Superior temporal gyrus (tissue), 1 donor: ENCODE results near the gene ADAM12.
"Not testable (repeated sequence)": the region's sequence is repeated elsewhere in the genome, so short reads cannot be mapped to it uniquely, and the experiment has no call there.

Experiments used
- DNase-seq: peaks from one replicate; pipeline ENCODE4 v3.0.0-alpha.2; 2016; ENCODE audit errors: extremely low spot score

Gene ADAM12

DNA sequence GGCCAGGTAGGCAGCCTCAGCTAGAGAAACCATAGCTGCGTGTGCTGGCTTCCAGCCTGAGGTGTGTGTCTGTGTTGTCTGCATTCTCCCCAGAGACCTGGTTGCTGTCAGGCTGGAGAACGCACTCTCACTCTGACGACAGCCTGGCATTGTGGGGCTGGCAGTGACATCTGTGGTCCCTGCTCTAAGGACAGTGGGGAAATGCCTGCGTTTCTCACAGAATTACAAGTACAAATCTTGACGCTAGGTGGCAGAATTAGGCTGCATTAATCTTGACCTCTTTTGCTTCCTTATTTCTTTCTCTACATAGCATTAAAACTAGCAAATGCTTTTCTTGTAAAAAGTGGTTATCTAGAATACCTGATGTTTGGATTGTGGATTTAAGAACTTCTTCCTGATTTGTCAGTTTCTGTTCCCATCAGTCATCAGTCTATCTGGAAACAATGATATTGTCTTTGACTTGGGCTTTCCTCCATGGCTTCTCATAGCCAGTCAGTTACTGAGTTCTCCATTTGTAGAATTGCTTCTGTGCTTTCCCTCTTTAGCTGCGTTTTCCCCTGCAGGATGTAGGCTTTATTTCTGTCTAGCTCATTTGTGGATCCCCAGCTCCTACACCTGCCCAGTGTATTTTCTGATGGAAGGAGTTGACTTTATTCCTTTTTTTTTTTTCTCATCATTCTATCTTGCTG, 405.9 kb downstream of the ADAM12 start:
- DNase-seq, result peak; percentile 97

DNA sequence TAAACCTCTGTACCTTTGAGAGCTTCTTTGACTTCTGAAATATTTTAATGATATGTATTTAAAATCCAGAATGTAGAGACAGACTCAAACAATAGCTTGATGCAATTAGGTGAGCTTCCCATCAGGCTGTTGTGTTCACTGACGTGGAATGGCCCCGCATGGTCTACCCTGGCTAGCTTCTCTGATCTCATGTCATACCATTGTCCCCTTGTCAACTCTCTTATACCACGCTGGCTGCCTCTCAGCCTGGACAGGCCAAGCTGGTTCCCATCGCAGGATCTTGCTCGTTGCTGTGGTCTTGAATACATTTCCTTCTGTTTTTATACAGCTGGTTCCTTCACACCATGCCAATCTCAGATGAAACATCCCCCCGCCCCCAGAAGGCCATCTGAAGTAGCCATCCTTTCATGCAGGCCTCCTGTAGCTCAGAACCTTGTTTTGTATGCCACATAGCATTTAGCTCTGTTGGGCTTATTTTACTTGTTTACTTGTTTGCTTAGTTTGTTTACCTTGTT, 407.7 kb downstream of the ADAM12 start:
- no peak for DNase-seq

DNA sequence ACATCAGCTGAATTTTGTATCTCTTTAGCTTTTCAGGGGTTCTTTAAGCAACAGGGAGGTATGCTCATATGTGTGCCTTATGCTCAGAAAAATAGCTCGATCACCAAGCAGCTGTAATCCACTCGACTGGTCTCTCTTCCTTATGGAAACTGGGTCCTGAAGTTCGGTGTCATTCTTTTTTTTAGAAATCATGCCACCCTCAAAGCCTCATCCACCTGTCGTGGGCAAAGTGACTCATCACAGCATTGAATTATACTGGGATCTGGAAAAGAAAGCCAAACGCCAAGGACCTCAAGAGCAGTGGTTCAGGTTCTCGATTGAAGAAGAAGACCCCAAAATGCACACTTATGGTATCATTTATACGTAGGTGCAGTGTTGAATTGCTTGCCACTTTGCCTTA, 408.3 kb downstream of the ADAM12 start:
- no peak for DNase-seq

DNA sequence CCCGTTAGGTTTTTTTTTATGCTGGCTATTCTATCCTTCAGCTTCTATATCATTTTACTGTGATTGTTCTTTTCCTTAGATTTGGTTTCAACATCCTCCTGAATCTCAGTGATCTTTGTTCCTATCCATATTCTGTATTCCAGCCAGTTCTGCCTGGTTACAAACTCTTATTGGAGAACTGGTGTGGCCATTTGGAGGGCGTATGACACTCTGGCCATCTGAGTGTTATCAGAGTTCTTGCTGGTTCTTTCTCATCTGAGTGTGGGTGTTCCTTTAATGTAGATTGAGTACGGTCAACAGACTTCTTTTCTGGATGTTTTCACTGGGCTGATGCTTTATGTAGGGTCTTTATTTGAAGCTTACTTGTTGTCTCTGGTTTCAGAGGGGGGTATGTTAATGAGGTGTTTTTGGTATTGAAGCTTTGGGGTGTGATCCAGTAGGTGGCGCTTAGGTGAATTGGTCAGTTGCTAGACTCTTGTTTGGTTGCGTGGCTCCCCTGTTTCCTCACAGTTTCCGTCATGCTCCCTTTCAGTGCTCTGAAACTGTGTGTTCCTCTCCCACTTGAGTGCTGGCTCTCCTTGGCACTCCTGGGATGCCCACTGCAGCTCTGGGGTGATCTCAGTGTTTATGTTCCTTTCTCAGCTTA, 411.2 kb downstream of the ADAM12 start:
- no peak for DNase-seq

DNA sequence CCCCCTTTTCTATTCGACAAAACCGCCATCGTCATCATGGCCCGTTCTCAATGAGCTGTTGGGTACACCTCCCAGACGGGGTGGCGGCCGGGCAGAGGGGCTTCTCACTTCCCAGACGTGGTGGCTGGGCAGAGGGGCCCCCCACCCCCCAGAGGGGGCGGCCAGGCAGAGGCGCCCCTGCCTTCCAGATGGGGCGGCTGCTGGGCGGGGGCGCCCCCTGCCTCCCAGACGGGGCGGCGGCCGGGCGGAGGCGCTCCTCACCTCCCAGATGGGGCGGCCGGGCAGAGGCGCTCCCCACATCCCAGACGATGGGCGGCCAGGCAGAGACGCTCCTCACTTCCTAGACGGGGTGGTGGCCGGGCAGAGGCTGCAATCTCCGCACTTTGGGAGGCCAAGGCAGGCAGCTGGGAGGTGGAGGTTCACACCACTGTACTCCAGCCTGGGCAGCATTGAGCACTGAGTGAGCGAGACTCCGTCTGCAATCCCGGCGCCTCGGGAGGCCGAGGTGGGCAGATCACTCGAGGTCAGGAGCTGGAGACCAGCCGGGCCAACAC, 418.1 kb downstream of the ADAM12 start:
- DNase-seq, result not testable (repeated sequence)

DNA sequence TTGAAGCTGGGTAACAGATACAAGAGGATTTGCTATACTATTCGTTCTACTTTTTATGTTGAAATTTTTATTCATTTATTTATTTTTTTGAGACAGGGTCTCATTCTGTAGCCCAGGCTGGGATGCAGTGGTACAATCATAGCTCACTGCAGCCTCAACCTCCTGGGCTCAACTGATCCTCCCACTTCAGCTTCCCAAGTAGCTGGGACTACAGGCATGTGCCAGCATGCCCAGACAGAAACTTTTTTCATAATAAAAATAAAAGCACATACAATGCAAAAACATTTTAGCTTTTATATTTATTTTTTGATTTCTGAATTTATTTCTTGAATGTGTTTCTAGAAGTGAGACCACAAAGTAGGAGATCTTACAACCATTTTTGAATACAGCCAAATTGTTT, 420.7 kb downstream of the ADAM12 start:
- DNase-seq, result no peak

DNA sequence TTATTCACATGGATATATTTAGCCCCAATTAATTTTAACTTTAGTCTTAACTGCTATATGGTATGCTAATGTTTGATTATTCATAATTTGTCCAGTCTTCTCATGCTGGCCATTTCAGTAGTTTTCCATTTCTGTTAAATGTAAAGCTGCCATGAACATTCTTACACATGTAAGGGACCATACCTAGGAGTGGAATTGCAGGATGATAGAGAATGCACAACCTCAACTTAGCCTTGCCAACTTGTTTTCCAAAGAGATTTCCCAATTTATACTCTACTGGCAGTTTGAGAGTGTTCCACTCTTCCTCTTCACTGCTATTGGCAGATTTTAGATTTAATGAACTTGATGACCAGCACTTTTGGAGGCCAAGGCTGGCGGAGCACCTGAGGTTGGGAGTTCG, 423.7 kb downstream of the ADAM12 start:
- no peak for DNase-seq
